CD14-positive monocyte (primary cell): ENCODE data around the gene NDUFAB1. TPM values are rescaled to one million over a fixed set of nuclear protein-coding genes. Genes with fewer than 3 reads are reported as not detected.

Experiments used
- DNase-seq, 3 donors: peaks; one replicate each; pipeline ENCODE4 v3.0.0-alpha.2; 2011 to 2022
- H2AFZ ChIP-seq: 2 replicates; pipeline ENCODE4 v1.6.0; 2012; ENCODE audit warnings: mild to moderate bottlenecking, low read depth, low read length, inconsistent platforms; ENCODE audit not compliant: insufficient read depth, poor library complexity, severe bottlenecking
- H3K27ac ChIP-seq, 2 donors: 1 replicate in 1 of 2; 2 replicates in 1 of 2; pipeline ENCODE4 v1.5.1; 2012 to 2013; ENCODE audit warnings: low read length in 2 of 2, control low read depth in 1 of 2, inconsistent platforms in 1 of 2, low read depth in 1 of 2, mild to moderate bottlenecking in 1 of 2
- H3K27me3 ChIP-seq, 2 donors: one replicate each; pipeline versions ENCODE4 v1.6.0 to v1.6.1; 2011 to 2013; ENCODE audit warnings: low read length in 2 of 2; ENCODE audit not compliant: control insufficient read depth in 2 of 2, insufficient read depth in 2 of 2
- H3K36me3 ChIP-seq, 2 donors: replicated peaks in 1 of 2; 1 replicate in 1 of 2; 2 replicates in 1 of 2; pipeline versions ENCODE4 v1.5.1 to v1.6.1; 2012 to 2013; ENCODE audit warnings: low read length in 2 of 2, control low read depth in 1 of 2, inconsistent platforms in 1 of 2, mild to moderate bottlenecking in 1 of 2; ENCODE audit not compliant: insufficient read depth in 2 of 2, control insufficient read depth in 1 of 2
- H3K4me1 ChIP-seq, 2 donors: 1 replicate in 1 of 2; 2 replicates in 1 of 2; pipeline versions ENCODE4 v1.5.1 to v1.6.1; 2012 to 2013; ENCODE audit warnings: low read length in 2 of 2, control low read depth in 1 of 2, inconsistent platforms in 1 of 2, mild to moderate bottlenecking in 1 of 2, moderate library complexity in 1 of 2; ENCODE audit not compliant: insufficient read depth in 2 of 2, control insufficient read depth in 1 of 2
- H3K4me2 ChIP-seq: replicated peaks from 2 replicates; pipeline ENCODE3; 2012; ENCODE audit warnings: low read length, moderate library complexity, mild to moderate bottlenecking; ENCODE audit not compliant: poor library complexity, severe bottlenecking; ENCODE audit errors: extremely low read depth
- H3K4me3 ChIP-seq, 3 experiments: fragments of 200-600 bp in 1 of 3; sonication (generic) in 1 of 3; replicated peaks in 1 of 3; 1 replicate in 2 of 3; 2 replicates in 1 of 3; pipeline ENCODE4 v1.5.1; 2011 to 2013; ENCODE audit warnings: low read length in 3 of 3, mild to moderate bottlenecking in 3 of 3, control low read depth in 2 of 3, low read depth in 2 of 3, inconsistent platforms in 1 of 3, moderate library complexity in 1 of 3
- H3K79me2 ChIP-seq: 2 replicates; pipeline ENCODE4 v1.6.0; 2012; ENCODE audit warnings: mild to moderate bottlenecking, control low read depth, inconsistent platforms, low read length, moderate library complexity; ENCODE audit not compliant: insufficient read depth
- H3K9ac ChIP-seq: 2 replicates; pipeline ENCODE4 v1.6.0; 2017; ENCODE audit warnings: low read length, mild to moderate bottlenecking; ENCODE audit not compliant: insufficient read depth, poor library complexity, severe bottlenecking
- H3K9me3 ChIP-seq, 2 donors: replicated peaks in 1 of 2; 1 replicate in 1 of 2; 2 replicates in 1 of 2; pipeline versions ENCODE4 v1.5.1 to v1.6.1; 2012 to 2013; ENCODE audit warnings: low read length in 2 of 2, control low read depth in 1 of 2; ENCODE audit not compliant: control insufficient read depth in 1 of 2, insufficient read depth in 1 of 2
- H4K20me1 ChIP-seq: 2 replicates; pipeline ENCODE4 v1.6.0; 2012; ENCODE audit warnings: mild to moderate bottlenecking, low read length, control low read depth, moderate library complexity; ENCODE audit not compliant: insufficient read depth
- H3K27ac Mint-ChIP-seq, 7 donors: one replicate each; pipeline ENCODE4 v1.8.0; 2020; ENCODE audit warnings: mild to moderate bottlenecking in 7 of 7, mixed read lengths in 7 of 7, moderate library complexity in 6 of 7, inconsistent platforms in 2 of 7
- H3K27me3 Mint-ChIP-seq, 3 donors: one replicate each; pipeline ENCODE4 v1.8.0; 2021 to 2022; ENCODE audit warnings: low read depth in 3 of 3, mild to moderate bottlenecking in 3 of 3, mixed read lengths in 3 of 3, moderate library complexity in 3 of 3, inconsistent platforms in 1 of 3
- H3K36me3 Mint-ChIP-seq, 2 donors: one replicate each; pipeline ENCODE4 v1.8.0; 2020; ENCODE audit warnings: mixed read lengths in 2 of 2, inconsistent platforms in 1 of 2, mild to moderate bottlenecking in 1 of 2
- H3K4me1 Mint-ChIP-seq: one replicate; pipeline ENCODE4 v1.8.0; 2020; ENCODE audit warnings: mild to moderate bottlenecking, mixed read lengths
- H3K4me3 Mint-ChIP-seq, 2 donors: one replicate each; pipeline ENCODE4 v1.8.0; 2020; ENCODE audit warnings: mild to moderate bottlenecking in 2 of 2, mixed read lengths in 2 of 2, moderate library complexity in 1 of 2
- H3K9me3 Mint-ChIP-seq, 7 donors: one replicate each; pipeline ENCODE4 v1.8.0; 2020 to 2022; ENCODE audit warnings: mixed read lengths in 7 of 7, mild to moderate bottlenecking in 6 of 7, moderate library complexity in 6 of 7, inconsistent platforms in 2 of 7
- WGBS: methylation state at CpG from one replicate; pipeline ENCODE4 v1.1.5; 2013; ENCODE audit warnings: missing lambda C conversion rate; ENCODE audit not compliant: insufficient coverage; 5-methylcytosine and 5-hydroxymethylcytosine counted together
- intact Hi-C, 2 donors: fragments of 100-400 bp; cut with micrococcal nuclease; formaldehyde crosslinking; loops; one replicate each; pipeline versions ENCODE4 v1.15.0 to v1.15.1; 2023
- polyA plus RNA-seq, 3 donors: library from polyadenylated mRNA; depleted of rRNA in 1 of 3; unstranded in 2 of 3; stranded (reverse) in 1 of 3; fragments of 300-500 nt in 2 of 3; fragments of >200 nt in 1 of 3; fragmentation: Illumina TruSeq in 2 of 3; gene quantifications; 1 replicate in 2 of 3; 2 replicates in 1 of 3; pipeline ENCODE4 v1.2.3, GENCODE V29; 2012 to 2021
- TF ChIP-seq, protein P1 (sequence below): fragments of 200-600 bp; IDR thresholded peaks from one replicate; pipeline ENCODE4 v1.8.0; 2022; ENCODE audit warnings: antibody characterized with exemption, mild to moderate bottlenecking

Gene NDUFAB1
- polyA plus RNA-seq, 3 donors = 50.2 to 257 (median 240) TPM

DNA sequence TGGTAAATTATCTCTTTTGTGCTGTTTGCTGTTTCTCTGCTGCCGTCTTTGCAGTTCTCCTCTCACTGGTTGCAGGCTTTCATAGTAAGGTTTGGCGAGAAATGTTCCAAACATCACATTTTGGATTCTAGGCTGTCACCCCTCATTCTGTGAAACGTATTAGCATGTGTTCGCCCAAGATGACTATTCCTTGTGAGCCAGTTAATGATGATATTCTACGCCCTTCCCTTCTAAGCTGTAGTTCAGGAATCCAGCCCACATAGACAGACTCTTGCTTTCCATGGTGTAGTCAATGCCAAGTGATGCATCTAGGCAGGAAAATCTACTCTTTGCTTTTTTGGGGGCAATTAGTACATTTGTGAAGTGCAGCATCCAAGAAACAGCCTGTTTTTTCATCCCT, 24.2 kb downstream of the NDUFAB1 start:
- peaks cover 18 to 64% of the 10 kb centered on the region in 2 donors for H3K36me3 ChIP-seq

DNA sequence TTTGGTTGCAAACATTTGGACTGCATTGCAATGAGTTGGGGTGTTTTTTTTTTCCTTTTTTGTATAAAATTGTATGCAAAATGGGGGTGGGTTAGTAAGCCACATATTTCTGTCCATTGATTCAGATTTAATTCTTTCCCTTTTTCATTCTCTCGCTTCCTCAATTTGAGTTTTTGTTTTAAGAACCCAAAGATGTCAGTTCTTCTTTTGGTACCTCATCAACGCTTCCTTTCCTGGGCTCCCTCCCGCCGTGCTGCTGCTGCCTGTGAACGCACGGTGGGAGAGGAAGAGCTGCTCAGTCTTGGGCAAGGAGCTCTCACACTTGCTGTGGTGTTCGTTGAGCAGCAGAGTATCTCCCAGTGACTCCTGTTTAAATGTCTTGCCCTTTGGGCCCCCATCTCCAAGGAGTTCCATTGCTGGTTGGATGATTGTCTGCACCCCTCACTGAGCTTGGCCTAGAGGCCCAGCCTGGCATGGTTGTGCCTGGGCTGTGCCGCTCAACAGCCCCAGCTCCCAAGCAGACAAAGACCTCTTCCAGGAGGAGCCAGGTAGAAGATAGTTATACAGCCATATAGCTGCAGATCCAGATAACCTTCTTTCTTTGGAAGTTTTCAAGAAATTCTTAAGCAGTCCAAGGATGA, 25.0 kb downstream of the NDUFAB1 start:
- Histone ChIP-seq H3K9ac (peak overlapping the region; percentile 2), H3K4me1 (peaks cover 25 to 26% of the 10 kb centered on the region in 2 donors), H2AFZ (peak overlapping the region; percentile 49), H3K79me2 (no peaks in the 10 kb centered on the region), H3K27ac (peak overlapping the region; percentile 22 to 67), H3K4me3 (peak overlapping the region in 1 of 3 experiments; percentile 35), H3K4me2 (peak overlapping the region; percentile 51), H3K9me3 (no peaks in the 10 kb centered on the region), H3K27me3 (no peaks in the 10 kb centered on the region), H3K36me3 (peaks cover 26 to 71% of the 10 kb centered on the region in 2 donors), H4K20me1 (no peaks in the 10 kb centered on the region)
- 3% methylated on average over 6 of the region's 8 CpGs for WGBS
- H3K4me1 Mint-ChIP-seq = peaks cover 27% of the 10 kb centered on the region
- H3K9me3 Mint-ChIP-seq = peaks cover 0 to 2% (median 0%) of the 10 kb centered on the region in 7 donors
- DNase-seq = peak; percentile 57 to 67 (median 66)
- intact Hi-C loops = no loop called here
- TF ChIP-seq, protein P1, sequence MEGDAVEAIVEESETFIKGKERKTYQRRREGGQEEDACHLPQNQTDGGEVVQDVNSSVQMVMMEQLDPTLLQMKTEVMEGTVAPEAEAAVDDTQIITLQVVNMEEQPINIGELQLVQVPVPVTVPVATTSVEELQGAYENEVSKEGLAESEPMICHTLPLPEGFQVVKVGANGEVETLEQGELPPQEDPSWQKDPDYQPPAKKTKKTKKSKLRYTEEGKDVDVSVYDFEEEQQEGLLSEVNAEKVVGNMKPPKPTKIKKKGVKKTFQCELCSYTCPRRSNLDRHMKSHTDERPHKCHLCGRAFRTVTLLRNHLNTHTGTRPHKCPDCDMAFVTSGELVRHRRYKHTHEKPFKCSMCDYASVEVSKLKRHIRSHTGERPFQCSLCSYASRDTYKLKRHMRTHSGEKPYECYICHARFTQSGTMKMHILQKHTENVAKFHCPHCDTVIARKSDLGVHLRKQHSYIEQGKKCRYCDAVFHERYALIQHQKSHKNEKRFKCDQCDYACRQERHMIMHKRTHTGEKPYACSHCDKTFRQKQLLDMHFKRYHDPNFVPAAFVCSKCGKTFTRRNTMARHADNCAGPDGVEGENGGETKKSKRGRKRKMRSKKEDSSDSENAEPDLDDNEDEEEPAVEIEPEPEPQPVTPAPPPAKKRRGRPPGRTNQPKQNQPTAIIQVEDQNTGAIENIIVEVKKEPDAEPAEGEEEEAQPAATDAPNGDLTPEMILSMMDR = no peak
- H3K27me3 Mint-ChIP-seq = no peaks in the 10 kb centered on the region
- H3K27ac Mint-ChIP-seq = peak overlapping the region; percentile 56 to 90 (median 85)
- peaks cover 51 to 58% of the 10 kb centered on the region in 2 donors for H3K36me3 Mint-ChIP-seq
- H3K4me3 Mint-ChIP-seq = peak overlapping the region in 1 of 2 donors; percentile 4

More for the DNA sequence above, 24.2 kb downstream of the NDUFAB1 start:
- Histone ChIP-seq H3K9ac (no peak overlapping the region), H3K4me2 (no peak overlapping the region), H3K4me1 (peaks cover 25 to 26% of the 10 kb centered on the region in 2 donors), H2AFZ (no peak overlapping the region), H3K4me3 (no peak overlapping the region), H3K9me3 (no peaks in the 10 kb centered on the region), H3K79me2 (no peaks in the 10 kb centered on the region), H3K27me3 (no peaks in the 10 kb centered on the region), H4K20me1 (no peaks in the 10 kb centered on the region), H3K27ac (peak overlapping the region in 1 of 2 donors; percentile 67)
- H3K36me3 Mint-ChIP-seq = peaks cover 46 to 52% of the 10 kb centered on the region in 2 donors
- TF ChIP-seq, protein P1 = no peak
- peak overlapping the region in 2 of 7 donors; percentile 13 to 14 for H3K27ac Mint-ChIP-seq
- H3K4me1 Mint-ChIP-seq = peaks cover 27% of the 10 kb centered on the region
- 100% methylated on average over 2 of the region's 5 CpGs for WGBS
- intact Hi-C loops = no loop called here
- H3K9me3 Mint-ChIP-seq = peaks cover 0 to 2% (median 0%) of the 10 kb centered on the region in 7 donors
- DNase-seq = no peak
- no peak overlapping the region for H3K4me3 Mint-ChIP-seq
- no peaks in the 10 kb centered on the region for H3K27me3 Mint-ChIP-seq
